Measurements from ENCODE around the gene LTF.

LTF gene

DNA sequence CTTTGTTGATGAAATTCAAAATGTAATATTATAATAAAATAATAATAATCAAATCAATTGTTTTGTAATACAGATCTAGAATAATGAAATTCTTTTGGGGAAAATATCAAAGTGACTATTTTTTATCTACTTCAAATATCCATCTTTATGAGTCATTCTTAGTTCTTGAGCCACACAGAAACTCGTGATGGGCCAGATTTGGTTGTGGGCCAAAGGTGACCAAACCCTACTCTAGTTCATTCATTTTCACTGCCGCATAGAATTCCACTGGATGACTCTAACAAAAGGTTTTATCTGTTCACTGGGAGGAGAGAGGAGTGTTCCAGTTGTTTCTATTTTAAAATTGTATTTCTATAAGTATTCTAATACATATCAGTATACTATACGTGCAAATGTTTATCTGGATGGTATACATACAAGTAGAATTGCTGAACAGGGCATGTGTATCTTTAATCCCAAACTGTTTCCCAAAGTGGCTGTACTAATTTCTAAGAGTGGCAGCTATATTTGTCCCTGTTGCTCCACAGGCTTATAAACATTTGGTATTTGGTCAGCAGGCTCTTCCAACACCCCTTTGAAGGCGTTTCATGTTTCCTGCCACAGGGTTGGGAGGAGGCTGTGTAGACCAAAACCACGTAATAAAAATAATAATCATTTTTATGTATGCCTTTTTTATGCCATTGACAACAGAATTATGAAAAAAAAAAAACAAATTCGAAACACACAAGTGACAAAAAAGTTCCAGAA is 25.8 kb upstream of the LTF start:
- DNase-seq, result no peak

DNA sequence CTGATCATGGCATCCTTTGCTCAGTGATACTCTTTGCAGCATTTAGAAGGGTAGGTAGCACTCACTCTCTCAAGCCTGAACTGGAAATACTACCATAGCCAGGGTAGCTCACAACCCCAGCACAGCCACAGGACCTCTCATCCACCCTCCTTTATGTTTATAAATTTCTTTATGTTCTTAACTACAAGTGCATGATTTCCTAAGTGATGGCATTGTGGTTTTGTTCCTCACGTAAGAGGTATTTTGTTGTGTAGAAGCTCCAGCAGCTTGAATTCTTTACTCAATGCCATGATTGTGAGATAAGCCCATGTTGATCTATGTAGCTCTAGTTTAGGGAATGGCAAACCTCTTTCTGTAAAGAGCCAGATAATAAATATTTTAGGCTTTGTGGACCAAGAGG is 25.2 kb upstream of the LTF start:
- no peak for DNase-seq

GRCh38 chr3:46489381-46489780 is 24.7 kb upstream of the LTF start:
- DNase-seq, result no peak

- peak; percentile 98 for DNase-seq
These were observed 24.1 kb upstream of the LTF start for GRCh38 chr3:46488735-46489361.

DNA sequence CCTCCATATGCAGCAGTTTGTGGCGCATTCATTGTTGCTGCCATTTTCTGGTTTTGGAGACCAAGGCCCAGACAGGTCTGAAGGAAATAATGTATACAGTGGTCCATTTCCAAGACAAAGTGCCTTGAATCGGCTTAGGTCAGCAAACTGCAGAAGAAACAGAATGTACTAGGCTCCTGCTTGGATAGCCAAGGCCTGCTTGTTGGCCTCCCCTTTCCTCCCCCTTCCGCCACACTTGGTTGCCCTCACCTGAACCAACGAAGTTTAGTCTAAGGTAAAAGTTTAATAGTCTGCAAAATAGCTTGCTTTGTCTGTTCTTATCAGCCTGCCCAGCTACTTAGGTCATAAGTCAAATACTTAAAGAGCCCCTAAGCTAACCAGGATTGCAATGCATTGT is 21.1 kb upstream of the LTF start:
- no peak for DNase-seq

DNA sequence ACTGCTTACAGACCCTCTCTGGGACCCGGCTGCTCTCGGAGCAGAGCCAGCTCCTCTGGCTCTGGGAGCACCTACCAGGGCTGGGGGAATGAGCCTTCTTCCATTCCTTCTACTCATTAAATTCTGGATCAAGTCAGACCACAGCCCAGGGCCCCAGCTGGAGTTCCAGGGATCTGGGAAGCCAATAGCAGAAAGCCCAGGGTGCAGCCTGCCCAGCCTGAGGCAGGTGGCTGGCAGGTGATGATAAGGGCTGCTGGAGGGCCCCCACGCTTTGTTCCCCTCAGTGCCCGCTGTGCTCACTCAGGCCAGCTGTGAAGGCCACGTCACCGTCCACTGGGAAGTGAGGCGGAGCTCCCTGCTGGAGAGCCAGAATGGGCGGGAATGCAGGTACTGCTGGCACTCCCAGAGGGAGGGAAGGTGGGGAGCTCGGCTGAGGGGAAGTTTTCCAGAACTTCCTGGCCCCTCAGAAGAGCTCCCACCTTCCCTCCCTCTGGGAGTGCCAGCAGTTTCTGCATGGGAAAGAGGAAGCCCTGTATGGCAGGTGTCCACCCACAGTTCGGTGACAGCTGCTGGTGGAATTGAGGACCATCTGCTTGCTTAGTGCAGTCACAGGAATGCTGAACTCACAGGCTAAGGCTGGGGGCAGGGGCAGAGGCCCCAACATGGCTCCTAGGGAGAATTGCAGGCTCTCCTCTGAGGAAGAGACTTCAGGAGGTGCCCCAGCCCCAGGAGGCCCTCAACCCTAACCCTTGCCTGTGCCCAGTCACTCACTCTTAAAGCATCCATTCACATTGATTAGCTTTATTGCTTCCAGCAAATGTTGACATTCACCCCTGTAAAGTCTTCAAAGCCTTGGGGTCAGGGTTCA is 20.4 kb upstream of the LTF start:
- DNase-seq, result no peak

GRCh38 chr3:46484388-46484787 is 19.7 kb upstream of the LTF start:
- no peak for DNase-seq

GRCh38 chr3:46483825-46484224 is 19.1 kb upstream of the LTF start:
- peak; percentile 31 for DNase-seq

DNA sequence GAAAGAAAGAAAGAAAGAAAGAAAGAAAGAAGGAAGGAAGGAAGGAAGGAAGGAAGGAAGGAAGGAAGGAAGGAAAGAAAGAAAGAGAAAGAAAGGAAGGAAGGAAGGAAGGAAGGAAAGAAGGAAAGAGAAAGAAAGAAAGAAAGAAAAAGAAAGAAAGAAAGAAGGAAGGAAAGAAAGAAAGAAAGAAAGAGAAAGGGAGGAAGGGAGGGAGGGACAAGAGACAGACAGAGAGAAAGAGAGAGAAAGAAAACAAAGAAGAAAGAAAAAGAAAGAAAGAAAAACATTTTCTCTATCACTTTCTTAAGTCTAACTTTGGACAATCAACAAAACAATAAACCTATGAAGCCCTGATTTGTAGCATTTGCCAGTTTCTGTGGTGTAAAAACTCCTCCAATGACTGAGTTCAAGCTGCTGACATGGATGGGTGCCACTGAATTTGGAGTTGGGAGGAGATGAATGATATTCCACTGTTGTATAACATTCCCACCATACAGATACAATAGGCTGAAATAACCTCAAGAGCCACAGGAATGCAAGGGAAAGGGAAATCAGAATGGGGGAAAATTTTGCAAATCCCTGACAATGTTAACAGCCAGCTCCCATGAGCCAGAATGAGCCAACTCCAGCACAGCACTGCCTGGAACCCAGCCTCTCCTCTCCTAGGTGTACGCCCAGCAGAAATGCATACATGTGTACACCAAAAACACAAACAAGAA is 18.1 kb upstream of the LTF start:
- DNase-seq, result no peak

DNA sequence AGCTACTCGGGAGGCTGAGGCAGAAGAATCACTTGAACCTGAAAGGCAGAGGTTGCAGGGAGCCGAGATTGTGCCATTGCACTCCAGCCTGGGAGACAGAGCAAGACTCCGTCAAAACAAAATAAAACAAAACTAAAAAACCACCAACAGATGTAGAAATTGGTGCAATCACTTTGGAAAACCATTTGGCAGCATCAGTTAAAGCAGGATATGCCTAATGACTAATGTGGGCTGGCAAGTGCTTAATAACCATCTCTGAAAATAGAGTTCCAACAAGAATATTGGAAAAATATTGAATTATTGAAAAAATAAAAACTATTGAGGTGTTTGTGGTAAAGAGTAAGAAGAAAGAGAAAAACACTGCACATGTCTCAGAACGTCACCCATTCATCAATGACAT is 16.9 kb upstream of the LTF start:
- DNase-seq, result no peak

DNA sequence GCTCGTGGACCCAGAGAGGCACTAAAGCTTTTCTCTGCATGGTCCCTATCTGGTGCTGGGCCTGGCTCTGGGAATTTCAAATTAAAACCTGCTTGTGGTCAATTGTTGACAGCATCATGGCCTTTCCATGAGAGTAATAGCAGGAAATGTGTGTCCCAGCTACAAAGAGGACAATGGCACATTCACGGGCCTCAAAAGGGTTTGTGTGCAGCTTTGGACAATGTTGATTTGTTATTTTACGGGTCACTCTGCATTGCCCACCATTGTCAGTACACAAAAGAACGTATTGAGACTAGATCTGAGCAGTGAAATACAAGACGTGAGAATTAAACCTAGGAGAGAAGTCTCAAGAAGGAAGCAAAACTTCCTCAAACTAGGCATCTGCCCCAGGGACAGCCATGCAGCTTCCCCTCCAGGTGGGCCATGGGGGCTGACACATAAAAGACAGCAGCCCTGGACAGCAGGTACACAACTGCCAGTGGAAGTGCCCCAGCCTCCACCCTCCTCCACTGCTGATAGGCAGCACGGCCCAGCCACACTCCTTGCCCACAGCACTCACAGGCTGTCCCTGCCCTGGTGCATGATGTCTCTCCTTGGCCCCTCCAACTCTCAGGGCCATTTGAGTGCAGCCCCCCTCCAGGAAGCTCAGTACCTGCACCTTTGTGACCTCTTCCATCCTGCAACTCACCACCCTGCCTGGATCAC is 15.9 kb upstream of the LTF start:
- no peak for DNase-seq

GRCh38 chr3:46479696-46480095 is 15.0 kb upstream of the LTF start:
- DNase-seq, result no peak

GRCh38 chr3:46479021-46479420 is 14.3 kb upstream of the LTF start:
- DNase-seq, result no peak

- no peak for DNase-seq
These were observed 13.6 kb upstream of the LTF start for GRCh38 chr3:46478341-46478740.

DNA sequence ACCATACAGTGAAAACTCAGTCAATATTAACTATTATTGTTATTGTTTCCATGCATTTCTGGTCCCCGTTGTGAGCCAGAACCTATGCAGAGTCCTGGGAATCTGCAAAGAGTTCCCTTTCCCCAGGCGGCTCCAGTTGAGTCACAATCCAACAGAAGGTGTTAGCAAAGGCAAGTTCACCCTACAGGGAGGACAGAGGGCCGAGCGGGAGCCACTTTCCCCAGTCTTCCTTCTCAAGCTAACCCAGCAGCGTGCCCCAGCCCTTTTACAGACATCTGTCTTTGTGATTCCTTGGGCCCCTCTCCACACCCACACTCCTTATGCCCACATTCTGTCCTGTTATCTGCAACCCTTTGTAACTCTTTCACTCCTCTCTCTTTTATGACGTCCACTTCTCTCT is 13.1 kb upstream of the LTF start:
- DNase-seq, result no peak

DNA sequence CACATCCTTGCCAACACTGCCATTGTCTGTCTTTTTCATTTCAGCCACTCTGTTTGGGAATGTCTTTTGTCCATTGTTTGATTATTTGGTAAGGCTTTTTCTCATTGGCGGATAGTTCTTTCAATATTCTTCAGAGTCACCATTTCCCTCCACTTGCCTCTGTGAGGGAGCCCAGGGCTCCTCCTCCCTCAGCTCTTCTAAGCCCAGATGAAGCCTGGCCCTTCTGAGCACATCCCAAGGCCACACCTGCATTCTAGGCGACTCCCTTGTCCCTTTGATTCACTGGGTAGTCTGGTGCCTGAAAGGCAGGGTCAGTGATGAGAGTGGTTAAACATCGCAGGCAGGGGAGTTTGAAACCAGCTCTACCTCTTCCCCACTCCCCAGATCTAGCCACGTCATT is 12.4 kb upstream of the LTF start:
- no peak for DNase-seq

DNA sequence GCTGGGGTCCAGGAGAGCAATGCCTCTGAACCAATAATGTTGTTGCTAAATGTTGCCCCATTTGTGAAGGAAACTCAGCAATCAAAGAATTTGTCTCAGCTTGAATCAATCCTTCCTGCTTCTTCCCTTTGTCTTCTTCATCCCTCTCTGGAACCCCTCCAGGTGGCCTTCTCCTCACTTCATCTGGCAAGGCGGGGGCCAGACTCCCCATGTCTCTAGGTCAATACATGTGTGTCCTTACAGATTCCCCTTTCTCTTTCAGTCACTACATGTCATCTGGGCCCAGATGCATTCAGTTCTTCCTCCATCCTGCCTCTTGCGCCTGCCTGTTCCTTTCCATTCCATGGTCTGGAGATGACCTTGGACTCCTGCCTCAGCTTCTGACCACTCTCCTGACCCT is 8.0 kb upstream of the LTF start:
- no peak for DNase-seq

DNA sequence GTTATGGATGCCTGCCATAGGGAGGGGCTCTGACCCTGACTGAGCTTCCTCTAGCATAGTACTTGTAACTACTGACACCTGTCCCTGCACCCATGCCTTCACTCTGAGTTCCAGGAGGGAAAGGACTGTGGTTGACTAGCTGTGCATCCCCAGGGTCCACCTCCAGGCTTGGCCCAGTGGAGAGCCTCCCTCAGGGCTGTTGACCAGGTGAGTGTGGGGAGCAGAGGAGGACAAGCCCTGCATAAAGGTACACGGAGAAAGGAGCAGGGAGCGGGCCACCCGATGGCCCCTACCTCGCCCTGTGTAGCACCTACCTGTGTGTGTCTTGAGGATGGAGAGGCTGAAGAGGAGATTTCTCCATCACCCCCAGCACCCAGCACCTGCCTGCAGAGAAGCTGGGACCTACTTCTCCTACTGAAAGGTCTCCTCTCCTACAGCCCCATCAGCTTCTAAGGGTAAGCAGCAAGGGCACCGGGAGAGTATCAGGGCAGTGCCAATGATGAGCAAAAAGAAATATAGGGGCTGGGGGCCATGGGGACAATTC is 6.7 kb upstream of the LTF start:
- no peak for DNase-seq

DNA sequence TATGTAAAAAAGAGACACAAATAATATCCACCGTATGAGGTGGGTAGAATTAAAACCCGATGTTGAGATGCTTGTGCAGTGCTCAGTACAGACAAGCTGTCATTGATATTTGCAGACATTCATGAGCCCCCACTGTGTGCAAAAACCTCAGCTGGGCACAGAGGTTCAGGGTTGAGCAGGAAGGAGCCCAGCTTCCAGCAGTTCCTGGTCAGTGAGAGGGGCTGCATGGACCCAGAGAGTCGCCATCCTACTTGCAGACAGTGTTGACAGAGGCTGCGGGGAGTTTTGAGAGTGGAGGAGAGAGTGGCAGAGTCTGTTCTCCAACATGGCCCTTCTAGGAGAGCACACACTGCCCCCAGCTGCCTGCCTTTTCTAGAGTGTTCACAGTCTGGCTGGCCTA is 6.1 kb upstream of the LTF start:
- no peak for DNase-seq

GRCh38 chr3:46469680-46470357 is 5.1 kb upstream of the LTF start:
- no peak for DNase-seq

DNA sequence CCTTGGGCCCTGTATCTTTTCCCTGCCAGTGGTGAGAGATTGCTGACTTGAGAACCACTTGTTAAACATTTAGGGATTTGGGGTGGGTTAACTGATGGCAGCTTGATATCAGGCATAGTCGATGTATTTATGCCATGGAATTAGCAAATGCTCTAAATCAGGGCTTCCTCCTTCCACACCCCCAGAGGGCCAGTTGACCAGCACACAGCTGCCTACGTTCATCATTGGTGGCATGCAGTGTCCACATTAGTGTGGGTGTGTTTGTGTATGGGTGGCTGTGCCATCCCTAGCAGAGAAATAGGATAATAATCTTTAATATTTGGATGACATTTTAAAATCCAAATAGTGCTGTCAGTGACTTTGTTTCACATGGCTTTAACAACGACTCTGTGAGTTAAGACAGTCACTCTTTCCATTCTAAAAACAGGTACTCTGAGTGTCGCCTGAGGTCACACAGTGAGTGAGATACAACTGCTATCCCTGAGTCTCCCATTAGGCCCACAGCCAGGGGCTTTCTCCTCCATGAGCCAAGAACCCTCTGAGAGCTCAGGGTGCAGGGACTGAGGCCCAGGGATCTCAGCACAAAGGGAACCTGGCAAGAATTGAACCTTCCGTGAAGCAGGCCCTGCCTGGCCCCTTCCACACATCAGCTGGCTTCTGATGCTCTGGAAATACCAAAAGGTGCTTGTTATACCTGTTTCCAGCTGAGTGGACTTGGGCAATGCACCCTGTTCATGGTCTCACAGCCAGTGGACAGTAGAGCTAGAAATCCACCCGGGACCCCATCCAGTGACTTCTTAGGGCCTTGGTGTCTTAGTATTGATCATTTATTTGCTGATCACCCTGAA is 4.3 kb upstream of the LTF start:
- no peak for DNase-seq

All from hematopoietic multipotent progenitor cell treated with erythropoietin and hydrocortisone succinate and interleukin-3 and kit ligand, for 6 days (in vitro differentiated cells).